Type B pancreatic cell (in vitro differentiated cells): ENCODE results near the gene ELOA. TPM values are rescaled to one million over a fixed set of nuclear protein-coding genes. Genes with fewer than 3 reads are reported as not detected.

ENCODE experiments used
- DNase-seq: peaks from one replicate; pipeline ENCODE4 v3.0.0; 2021; ENCODE audit warnings: mixed read lengths; ENCODE audit not compliant: unreplicated experiment; ENCODE audit errors: extremely low spot score
- H3K27ac Mint-ChIP-seq: 2 replicates; pipeline ENCODE4 v1.8.0; 2021; ENCODE audit warnings: mild to moderate bottlenecking, mixed read lengths
- H3K27me3 Mint-ChIP-seq: 2 replicates; pipeline ENCODE4 v1.8.0; 2021; ENCODE audit warnings: mixed read lengths
- H3K36me3 Mint-ChIP-seq: 2 replicates; pipeline ENCODE4 v1.8.0; 2021; ENCODE audit warnings: mixed read lengths
- H3K4me1 Mint-ChIP-seq: one replicate; pipeline ENCODE4 v1.8.0; 2021; ENCODE audit warnings: mixed read lengths; ENCODE audit not compliant: unreplicated experiment
- H3K4me3 Mint-ChIP-seq: 2 replicates; pipeline ENCODE4 v1.8.0; 2021; ENCODE audit warnings: mild to moderate bottlenecking, mixed read lengths
- H3K9me3 Mint-ChIP-seq: 2 replicates; pipeline ENCODE4 v1.8.0; 2021; ENCODE audit warnings: mixed read lengths
- total RNA-seq: library from RNA; stranded (reverse); gene quantifications from 2 replicates; pipeline ENCODE4 v1.2.1, GENCODE V29; 2021; ENCODE audit warnings: low replicate concordance
- TF ChIP-seq, protein P1 (sequence below): fragments of 200-600 bp; sonication (generic); conservative IDR thresholded peaks from 2 replicates; pipeline ENCODE4 v1.5.0; 2021; ENCODE audit warnings: antibody characterized with exemption, mild to moderate bottlenecking

Gene ELOA
- total RNA-seq, 1 donor from 2014 or later = 44.3 TPM

DNA sequence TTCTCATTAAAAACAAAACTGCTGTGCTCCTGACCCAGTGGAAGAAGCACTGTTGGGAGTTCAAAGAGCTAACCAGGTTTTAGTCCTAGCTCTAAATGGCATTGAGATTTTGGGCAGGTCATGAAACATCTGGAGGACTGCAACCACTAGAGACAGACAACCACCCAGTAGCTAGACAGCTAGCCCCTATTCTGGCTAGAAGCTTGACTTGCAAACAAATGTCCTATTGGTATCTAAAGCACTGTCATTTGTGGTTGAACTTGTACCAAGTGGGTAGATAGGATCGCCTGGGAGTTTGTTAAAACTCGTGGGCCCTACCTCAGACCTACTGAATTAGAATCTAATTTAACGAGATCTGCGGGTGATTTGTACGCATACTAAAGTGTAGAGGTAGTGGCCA, 44.8 kb upstream of the ELOA start:
- TF ChIP-seq, protein P1, sequence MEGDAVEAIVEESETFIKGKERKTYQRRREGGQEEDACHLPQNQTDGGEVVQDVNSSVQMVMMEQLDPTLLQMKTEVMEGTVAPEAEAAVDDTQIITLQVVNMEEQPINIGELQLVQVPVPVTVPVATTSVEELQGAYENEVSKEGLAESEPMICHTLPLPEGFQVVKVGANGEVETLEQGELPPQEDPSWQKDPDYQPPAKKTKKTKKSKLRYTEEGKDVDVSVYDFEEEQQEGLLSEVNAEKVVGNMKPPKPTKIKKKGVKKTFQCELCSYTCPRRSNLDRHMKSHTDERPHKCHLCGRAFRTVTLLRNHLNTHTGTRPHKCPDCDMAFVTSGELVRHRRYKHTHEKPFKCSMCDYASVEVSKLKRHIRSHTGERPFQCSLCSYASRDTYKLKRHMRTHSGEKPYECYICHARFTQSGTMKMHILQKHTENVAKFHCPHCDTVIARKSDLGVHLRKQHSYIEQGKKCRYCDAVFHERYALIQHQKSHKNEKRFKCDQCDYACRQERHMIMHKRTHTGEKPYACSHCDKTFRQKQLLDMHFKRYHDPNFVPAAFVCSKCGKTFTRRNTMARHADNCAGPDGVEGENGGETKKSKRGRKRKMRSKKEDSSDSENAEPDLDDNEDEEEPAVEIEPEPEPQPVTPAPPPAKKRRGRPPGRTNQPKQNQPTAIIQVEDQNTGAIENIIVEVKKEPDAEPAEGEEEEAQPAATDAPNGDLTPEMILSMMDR = no peak
- H3K27me3 Mint-ChIP-seq = no peaks in the 10 kb centered on the region
- no peak overlapping the region for H3K4me3 Mint-ChIP-seq
- peaks cover 41% of the 10 kb centered on the region for H3K4me1 Mint-ChIP-seq
- no peaks in the 10 kb centered on the region for H3K9me3 Mint-ChIP-seq
- peaks cover 52% of the 10 kb centered on the region for H3K36me3 Mint-ChIP-seq
- no peak for DNase-seq
- no peak overlapping the region for H3K27ac Mint-ChIP-seq

DNA sequence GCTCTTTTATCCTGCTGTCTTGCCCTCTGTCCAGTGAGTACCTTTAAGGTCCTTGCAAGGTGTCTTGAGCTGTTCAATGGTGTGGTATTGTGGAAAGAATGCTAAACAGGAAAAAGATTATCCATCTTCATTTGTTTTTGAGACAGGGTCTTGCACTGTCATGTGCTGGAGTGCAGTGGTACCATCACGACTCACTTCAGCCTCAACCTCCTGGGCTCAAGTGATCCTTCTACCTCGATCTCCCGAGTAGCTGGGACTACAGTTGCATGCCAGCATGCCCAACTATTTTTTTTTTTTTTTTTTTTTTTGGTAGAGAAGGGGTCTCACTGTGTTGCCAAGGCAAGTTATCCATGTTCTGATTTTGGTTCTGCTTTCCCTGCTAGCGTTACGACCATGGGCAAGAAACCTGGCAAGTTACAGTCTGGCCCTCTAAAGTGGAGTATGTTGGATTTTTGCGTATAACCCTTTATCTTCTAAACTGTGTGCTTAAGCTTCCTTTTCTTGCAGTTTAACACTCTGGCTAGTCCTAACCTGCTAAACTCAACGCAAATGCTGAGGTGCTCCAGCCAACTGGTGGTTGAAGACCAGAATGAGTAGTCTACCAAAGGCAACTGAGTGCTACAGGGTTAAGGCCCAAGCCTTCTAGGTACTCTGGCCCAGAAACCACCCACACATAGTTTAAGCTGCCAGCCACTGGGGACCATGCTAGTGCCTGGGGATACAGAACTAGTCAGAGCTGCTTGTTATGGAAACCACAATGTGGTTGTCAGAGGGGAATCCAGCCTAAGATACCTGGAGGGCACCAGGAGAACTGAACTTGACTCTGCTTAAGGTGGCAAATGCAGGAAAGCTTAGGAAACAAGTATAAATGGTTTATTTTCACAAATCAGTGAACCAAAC, 43.7 kb upstream of the ELOA start:
- DNase-seq = no peak
- Mint-ChIP-seq H3K27me3 (no peaks in the 10 kb centered on the region), H3K36me3 (peaks cover 45% of the 10 kb centered on the region), H3K4me1 (peaks cover 32% of the 10 kb centered on the region), H3K4me3 (no peak overlapping the region), H3K27ac (no peak overlapping the region), H3K9me3 (no peaks in the 10 kb centered on the region)
- TF ChIP-seq, protein P1 = no peak

DNA sequence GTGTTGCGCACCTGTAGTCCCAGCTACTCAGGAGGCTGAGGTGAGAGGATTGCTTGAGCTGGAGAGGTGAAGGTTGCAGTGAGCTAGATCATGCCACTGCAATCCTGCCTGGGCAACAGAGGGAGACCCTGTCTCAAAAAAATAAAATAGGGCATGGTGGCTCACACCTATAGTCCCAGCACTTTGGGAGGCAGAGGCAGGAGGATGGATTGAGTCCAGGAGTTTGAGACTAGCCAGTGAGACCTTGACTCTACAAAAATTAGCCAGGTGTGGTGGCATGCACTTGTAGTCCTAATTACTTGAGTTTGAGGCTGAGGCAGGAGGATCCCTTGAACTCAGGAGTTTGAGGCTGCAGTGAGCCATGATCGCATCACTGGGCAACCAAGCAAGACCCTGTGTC, 42.0 kb upstream of the ELOA start:
- Mint-ChIP-seq H3K9me3 (no peaks in the 10 kb centered on the region), H3K27me3 (no peaks in the 10 kb centered on the region), H3K4me3 (no peak overlapping the region), H3K4me1 (peaks cover 15% of the 10 kb centered on the region), H3K27ac (no peak overlapping the region), H3K36me3 (peaks cover 33% of the 10 kb centered on the region)
- TF ChIP-seq, protein P1 = no peak
- no peak for DNase-seq

DNA sequence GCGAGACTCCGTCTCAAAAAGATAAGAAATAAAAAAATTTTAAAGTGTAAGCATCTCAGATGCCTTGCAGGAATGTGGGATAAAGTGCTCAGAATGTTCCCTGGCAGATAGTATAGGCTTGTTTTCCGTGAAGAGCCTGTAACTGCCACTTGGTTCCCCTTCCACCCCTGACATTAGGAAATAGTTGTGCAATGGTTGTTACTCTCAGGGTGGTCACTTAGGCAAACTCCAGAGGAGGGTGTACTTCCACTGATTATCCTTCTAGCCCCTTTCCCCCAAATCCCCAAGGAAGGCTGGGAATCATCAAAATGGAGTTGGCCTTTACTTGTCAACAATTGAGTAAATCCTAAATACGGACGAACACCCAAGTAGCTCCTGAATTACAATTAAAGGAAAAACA, 41.3 kb upstream of the ELOA start:
- TF ChIP-seq, protein P1 = no peak
- Mint-ChIP-seq H3K4me1 (peaks cover 10% of the 10 kb centered on the region), H3K27me3 (no peaks in the 10 kb centered on the region), H3K27ac (no peak overlapping the region), H3K36me3 (peaks cover 27% of the 10 kb centered on the region), H3K9me3 (no peaks in the 10 kb centered on the region), H3K4me3 (no peak overlapping the region)
- no peak for DNase-seq

DNA sequence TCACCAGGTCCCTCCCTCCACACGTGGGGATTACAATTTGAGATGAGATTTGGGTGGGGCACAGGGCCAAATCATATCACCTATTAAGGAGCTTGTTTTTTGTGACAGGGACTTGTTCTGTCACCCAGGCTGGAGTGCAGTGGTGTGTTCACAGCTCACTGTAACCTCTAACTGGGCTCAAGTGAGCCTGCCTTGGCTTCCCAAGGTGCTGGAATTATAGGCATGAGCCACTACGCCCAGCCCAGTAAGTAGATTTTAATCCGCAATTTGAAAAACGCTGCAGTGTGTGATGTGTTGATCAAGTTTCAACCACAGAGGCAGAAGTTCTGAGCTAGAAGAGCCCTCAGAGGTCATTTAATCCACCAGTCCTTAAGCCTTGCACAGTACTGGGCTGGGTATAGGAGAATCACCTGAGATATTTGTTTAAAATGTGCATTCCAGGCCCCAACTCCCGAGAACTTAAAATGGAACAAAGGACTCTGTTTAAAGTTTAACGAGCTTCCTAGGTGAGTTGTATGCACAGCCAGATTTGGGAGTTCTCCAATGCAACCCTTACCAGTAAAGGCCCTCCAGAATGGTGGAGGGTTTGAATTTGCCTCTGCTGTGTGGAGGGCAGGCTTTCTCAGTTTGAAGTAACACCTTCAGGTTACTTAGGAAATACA, 38.3 kb upstream of the ELOA start:
- TF ChIP-seq, protein P1 = no peak
- H3K27ac Mint-ChIP-seq = no peak overlapping the region
- DNase-seq = no peak
- H3K4me1 Mint-ChIP-seq = no peaks in the 10 kb centered on the region
- no peaks in the 10 kb centered on the region for H3K9me3 Mint-ChIP-seq
- no peaks in the 10 kb centered on the region for H3K27me3 Mint-ChIP-seq
- H3K36me3 Mint-ChIP-seq = peaks cover 13% of the 10 kb centered on the region
- H3K4me3 Mint-ChIP-seq = no peak overlapping the region
